Common myeloid progenitor, CD34-positive (primary cell): ENCODE results near the gene WDR90.

Source experiments
- CTCF ChIA-PET: fragments of 350-600 bp; sonication (Branson Sonifier 250); formaldehyde crosslinking; loops from one replicate; lab custom pipeline; 2021; ENCODE audit warnings: antibody characterized with exemption; lab: Charles Lee
- POLR2A ChIA-PET: fragments of 350-600 bp; sonication (Branson Sonifier 250); formaldehyde crosslinking; loops from one replicate; lab custom pipeline; 2021; ENCODE audit warnings: antibody characterized with exemption; lab: Charles Lee
- DNase-seq, 3 donors: peaks; one replicate each; pipeline versions ENCODE4 v3.0.0 to v3.0.0-alpha.2; 2013
- H3K27ac ChIP-seq, 2 experiments: 1 replicate in 1 of 2; 2 replicates in 1 of 2; pipeline ENCODE4 v1.7.0; 2013; ENCODE audit warnings: inconsistent platforms in 2 of 2, low read length in 2 of 2, mild to moderate bottlenecking in 2 of 2, low read depth in 1 of 2, moderate library complexity in 1 of 2; ENCODE audit not compliant: severe bottlenecking in 2 of 2, insufficient read depth in 1 of 2, poor library complexity in 1 of 2
- H3K27me3 ChIP-seq, 5 experiments: replicated peaks in 2 of 5; 1 replicate in 3 of 5; 2 replicates in 2 of 5; pipeline versions ENCODE4 v1.6.1 to v1.7.0; 2013; ENCODE audit warnings: low read length in 4 of 5, mild to moderate bottlenecking in 2 of 5, moderate library complexity in 2 of 5, inconsistent platforms in 1 of 5; ENCODE audit not compliant: insufficient read depth in 5 of 5, control insufficient read depth in 4 of 5
- H3K36me3 ChIP-seq, 4 experiments: 1 replicate in 2 of 4; 2 replicates in 2 of 4; pipeline versions ENCODE4 v1.6.1 to v1.7.0; 2013; ENCODE audit warnings: low read length in 3 of 4, control low read depth in 1 of 4, mild to moderate bottlenecking in 1 of 4; ENCODE audit not compliant: control insufficient read depth in 4 of 4, insufficient read depth in 4 of 4
- H3K4me1 ChIP-seq, 4 experiments: 1 replicate in 3 of 4; 2 replicates in 1 of 4; pipeline versions ENCODE4 v1.6.1 to v1.7.1; 2013; ENCODE audit warnings: low read length in 3 of 4, mild to moderate bottlenecking in 3 of 4, control low read depth in 1 of 4, inconsistent platforms in 1 of 4, moderate library complexity in 1 of 4; ENCODE audit not compliant: control insufficient read depth in 4 of 4, insufficient read depth in 4 of 4; ENCODE audit errors: control extremely low read depth in 1 of 4
- H3K4me3 ChIP-seq, 7 experiments: 1 replicate in 4 of 7; 2 replicates in 3 of 7; pipeline versions ENCODE4 v1.5.1 to v1.7.0; 2013; ENCODE audit warnings: mild to moderate bottlenecking in 7 of 7, low read length in 6 of 7, moderate library complexity in 6 of 7, inconsistent platforms in 2 of 7, low read depth in 2 of 7, control low read depth in 1 of 7; ENCODE audit not compliant: insufficient read depth in 4 of 7, control insufficient read depth in 1 of 7; ENCODE audit errors: extremely low read depth in 1 of 7
- H3K9me3 ChIP-seq, 5 experiments: 1 replicate in 4 of 5; 2 replicates in 1 of 5; pipeline versions ENCODE4 v1.6.1 to v1.7.1; 2013; ENCODE audit warnings: low read length in 4 of 5, mild to moderate bottlenecking in 2 of 5, inconsistent platforms in 1 of 5, low read depth in 1 of 5, moderate library complexity in 1 of 5; ENCODE audit not compliant: control insufficient read depth in 4 of 5, insufficient read depth in 2 of 5; ENCODE audit errors: control extremely low read depth in 1 of 5
- WGBS: methylation state at CpG from one replicate; pipeline ENCODE4 v1.1.5; 2013; ENCODE audit not compliant: insufficient coverage; 5-methylcytosine and 5-hydroxymethylcytosine counted together

WDR90 gene

GRCh38 chr16:620700-621525 is 28.3 kb upstream of the WDR90 start:
- no peaks in the 10 kb centered on the region for H3K27me3 ChIP-seq
- CTCF ChIA-PET = interaction anchor here (1.5 kb wide), 1 partner anchor 18 kb away, joined by 3 read pairs; no protein-coding TSS in a partner anchor
- H3K4me1 ChIP-seq = no peaks in the 10 kb centered on the region
- no peaks in the 10 kb centered on the region for H3K9me3 ChIP-seq
- POLR2A ChIA-PET = interaction anchor here (0.7 kb wide), 1 partner anchor 10 kb away, joined by 4 read pairs; the partner anchor contains the start of gene WFIKKN1
- H3K4me3 ChIP-seq = no peak overlapping the region
- 96% methylated on average over 32 of the region's 41 CpGs for WGBS
- H3K36me3 ChIP-seq = peaks cover 3 to 17% (median 5%) of the 10 kb centered on the region in 4 experiments
- DNase-seq = no peak
- no peak overlapping the region for H3K27ac ChIP-seq

GRCh38 chr16:621526-622105 is 27.5 kb upstream of the WDR90 start:
- H3K9me3 ChIP-seq = no peaks in the 10 kb centered on the region
- H3K27ac ChIP-seq = peak overlapping the region in 1 of 2 experiments; percentile 29
- no peak overlapping the region for H3K4me3 ChIP-seq
- over 99% methylated on average over 19 of the region's 21 CpGs for WGBS
- ChIA-PET POLR2A (no interaction called here), CTCF (interaction anchor here (1.5 kb wide), 1 partner anchor 19 kb away, joined by 3 read pairs; no protein-coding TSS in a partner anchor)
- H3K36me3 ChIP-seq = peaks cover 3 to 23% (median 9%) of the 10 kb centered on the region in 4 experiments
- H3K27me3 ChIP-seq = no peaks in the 10 kb centered on the region
- H3K4me1 ChIP-seq = no peaks in the 10 kb centered on the region
- no peak for DNase-seq

GRCh38 chr16:622920-623280 is 26.3 kb upstream of the WDR90 start:
- Histone ChIP-seq H3K4me1 (no peaks in the 10 kb centered on the region), H3K9me3 (no peaks in the 10 kb centered on the region), H3K36me3 (peaks cover 3 to 30% (median 14%) of the 10 kb centered on the region in 4 experiments), H3K27me3 (no peaks in the 10 kb centered on the region), H3K27ac (peak overlapping the region in 1 of 2 experiments; percentile 34), H3K4me3 (no peak overlapping the region)
- DNase-seq = no peak
- ChIA-PET CTCF (no interaction called here), POLR2A (no interaction called here)
- whole genome bisulfite sequencing = 97% methylated on average over 15 of the region's 17 CpGs

GRCh38 chr16:624526-625070 is 24.6 kb upstream of the WDR90 start:
- CTCF ChIA-PET = interaction anchor here (1.6 kb wide), 1 partner anchor 24 kb away, joined by 3 read pairs; no protein-coding TSS in a partner anchor

GRCh38 chr16:625117-625976 is 23.8 kb upstream of the WDR90 start:
- WGBS = 97% methylated on average over 31 of the region's 37 CpGs
- Histone ChIP-seq H3K9me3 (no peaks in the 10 kb centered on the region), H3K4me3 (no peak overlapping the region), H3K27me3 (peaks cover 0 to 1% (median 0%) of the 10 kb centered on the region in 5 experiments), H3K27ac (no peak overlapping the region), H3K36me3 (peaks cover 2 to 42% (median 18%) of the 10 kb centered on the region in 4 experiments), H3K4me1 (no peaks in the 10 kb centered on the region)
- no peak for DNase-seq
- POLR2A ChIA-PET = no interaction called here
- CTCF ChIA-PET = interaction anchor here (1.4 to 1.6 kb wide), 2 partner anchors 15 to 25 kb away, joined by 3 read pairs; no protein-coding TSS in a partner anchor

More at GRCh38 chr16:624526-625070, 24.6 kb upstream of the WDR90 start:
- POLR2A ChIA-PET = interaction anchor here (0.6 kb wide), 1 partner anchor 11 kb away, joined by 4 read pairs; no protein-coding TSS in a partner anchor
- Histone ChIP-seq H3K4me3 (no peak overlapping the region), H3K36me3 (peaks cover 2 to 42% (median 18%) of the 10 kb centered on the region in 4 experiments), H3K4me1 (no peaks in the 10 kb centered on the region), H3K9me3 (no peaks in the 10 kb centered on the region), H3K27ac (no peak overlapping the region), H3K27me3 (no peaks in the 10 kb centered on the region)
- no peak for DNase-seq
- 93% methylated on average over 7 of the region's 10 CpGs for WGBS

- Histone ChIP-seq H3K27me3 (peaks cover 0 to 4% (median 0%) of the 10 kb centered on the region in 5 experiments), H3K9me3 (no peaks in the 10 kb centered on the region), H3K4me3 (no peak overlapping the region), H3K4me1 (peaks cover 0 to 6% (median 5%) of the 10 kb centered on the region in 4 experiments), H3K27ac (no peak overlapping the region), H3K36me3 (peaks cover 2 to 39% (median 17%) of the 10 kb centered on the region in 4 experiments)
- no peak for DNase-seq
- 97% methylated on average over 28 of the region's 35 CpGs for WGBS
- POLR2A ChIA-PET = no interaction called here
- CTCF ChIA-PET = interaction anchor here (1.4 kb wide), 1 partner anchor 16 kb away, joined by 3 read pairs; no protein-coding TSS in a partner anchor
Observed at GRCh38 chr16:625977-626765, 23.0 kb upstream of the WDR90 start.
